Sigmoid colon (tissue), 4 donors: Measurements from ENCODE around the gene SIN3B.

Source experiments
- CTCF ChIP-seq, 4 experiments: fragments of 450-650 bp in 3 of 4; fragments of 200-600 bp in 1 of 4; IDR thresholded peaks; one replicate each; pipeline ENCODE4 v1.5.1; 2016 to 2019; ENCODE audit warnings: antibody characterized with exemption in 4 of 4, mild to moderate bottlenecking in 3 of 4, moderate library complexity in 2 of 4
- EP300 ChIP-seq, 4 donors: sonication (generic); formaldehyde crosslinking; IDR thresholded peaks; one replicate each; pipeline ENCODE4 v1.6.1; 2017; ENCODE audit warnings: antibody characterized with exemption in 4 of 4
- POLR2AphosphoS5 ChIP-seq, 4 donors: sonication (generic); formaldehyde crosslinking; IDR thresholded peaks; one replicate each; pipeline ENCODE4 v1.6.1; 2017; ENCODE audit warnings: antibody characterized with exemption in 4 of 4

- TF ChIP-seq CTCF (IDR thresholded peaks at IDR 0.05) (no peak), POLR2AphosphoS5 (IDR thresholded peaks at IDR 0.05) (no peak), EP300 (IDR thresholded peaks at IDR 0.05) (no peak)
Observed at GRCh38 chr19:16894080-16894479, 64.9 kb downstream of the SIN3B start.
